ENCODE measurements around the gene M1AP. TPM values are rescaled to one million over a fixed set of nuclear protein-coding genes. Genes with fewer than 3 reads are reported as not detected.

The M1AP gene
- total RNA-seq, 2 donors from 2014 or later = not detected

DNA sequence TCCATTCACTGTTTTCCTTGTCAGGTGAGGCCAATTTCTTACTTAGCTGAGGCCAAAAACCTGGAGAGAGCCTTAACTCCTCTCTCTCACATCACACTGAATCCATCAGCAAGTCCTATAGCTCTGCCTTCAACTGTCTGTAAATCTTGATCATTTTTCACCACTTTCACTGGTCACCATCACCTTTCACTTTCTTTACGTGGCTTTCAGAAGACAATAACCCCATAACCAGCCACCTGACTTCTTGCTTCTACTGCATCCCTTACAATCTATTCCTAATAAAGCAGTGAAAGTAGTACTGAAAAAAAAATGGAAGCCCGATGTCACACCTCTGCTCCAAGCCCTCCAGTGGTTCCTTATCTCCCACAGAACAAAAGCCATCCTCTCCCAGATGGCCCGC, 102.1 kb downstream of the M1AP start:
- no peak overlapping the region for H3K4me3 Mint-ChIP-seq
- no peaks in the 10 kb centered on the region for H3K9me3 Mint-ChIP-seq
- H3K27ac Mint-ChIP-seq = no peak overlapping the region
- no peak for ATAC-seq (replicated peaks)
- H3K36me3 Mint-ChIP-seq (ENCODE audit: low read depth) = no peaks in the 10 kb centered on the region
- H3K27me3 Mint-ChIP-seq = peaks cover 39% of the 10 kb centered on the region
- peaks cover 4% of the 10 kb centered on the region for H3K4me1 Mint-ChIP-seq

- Mint-ChIP-seq H3K9me3 (no peaks in the 10 kb centered on the region), H3K27ac (no peak overlapping the region), H3K36me3 (ENCODE audit: low read depth) (no peaks in the 10 kb centered on the region), H3K4me1 (peaks cover 4% of the 10 kb centered on the region), H3K27me3 (peaks cover 32% of the 10 kb centered on the region), H3K4me3 (no peak overlapping the region)
- ATAC-seq (replicated peaks) = no peak
Observed at GRCh38 chr2:74544634-74545033, 103.5 kb downstream of the M1AP start.

DNA sequence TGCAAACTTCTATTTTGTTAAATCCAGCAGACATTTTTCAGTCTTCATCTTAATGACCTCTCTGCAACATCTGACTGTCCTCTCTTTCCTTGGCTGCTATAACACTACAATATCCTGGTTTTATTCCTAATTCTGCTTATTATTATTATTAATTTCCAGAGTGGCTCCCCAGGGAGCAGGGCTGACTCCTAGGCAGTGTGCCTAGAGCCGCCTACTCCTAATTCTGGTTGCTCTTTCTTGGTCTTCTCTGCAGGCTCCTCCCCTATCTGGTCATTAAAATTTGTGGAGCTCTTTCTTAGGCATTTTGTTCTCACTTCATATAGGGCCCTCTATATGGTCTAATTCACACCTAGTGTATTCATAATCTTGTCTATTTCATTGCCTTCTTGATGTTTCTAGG, 105.2 kb downstream of the M1AP start:
- H3K27me3 Mint-ChIP-seq = peaks cover 40% of the 10 kb centered on the region
- no peak overlapping the region for H3K27ac Mint-ChIP-seq
- no peak for ATAC-seq (replicated peaks)
- no peaks in the 10 kb centered on the region for H3K36me3 Mint-ChIP-seq (ENCODE audit: low read depth)
- H3K4me1 Mint-ChIP-seq = no peaks in the 10 kb centered on the region
- no peak overlapping the region for H3K4me3 Mint-ChIP-seq
- no peaks in the 10 kb centered on the region for H3K9me3 Mint-ChIP-seq

- no peaks in the 10 kb centered on the region for H3K9me3 Mint-ChIP-seq
- no peaks in the 10 kb centered on the region for H3K36me3 Mint-ChIP-seq (ENCODE audit: low read depth)
- H3K4me1 Mint-ChIP-seq = no peaks in the 10 kb centered on the region
- no peak overlapping the region for H3K4me3 Mint-ChIP-seq
- peaks cover 39% of the 10 kb centered on the region for H3K27me3 Mint-ChIP-seq
- no peak overlapping the region for H3K27ac Mint-ChIP-seq
- ATAC-seq (replicated peaks) = no peak
Observed at GRCh38 chr2:74540291-74540690, 107.8 kb downstream of the M1AP start.

- ATAC-seq (replicated peaks) = no peak
- Mint-ChIP-seq H3K36me3 (ENCODE audit: low read depth) (no peaks in the 10 kb centered on the region), H3K27ac (no peak overlapping the region), H3K27me3 (peaks cover 39% of the 10 kb centered on the region), H3K4me3 (no peak overlapping the region), H3K9me3 (no peaks in the 10 kb centered on the region), H3K4me1 (no peaks in the 10 kb centered on the region)
Observed at GRCh38 chr2:74538881-74539339, 109.2 kb downstream of the M1AP start.

GRCh38 chr2:74537140-74537539, 111.0 kb downstream of the M1AP start:
- ATAC-seq (replicated peaks) = no peak
- H3K4me1 Mint-ChIP-seq = peaks cover 3% of the 10 kb centered on the region
- H3K9me3 Mint-ChIP-seq = no peaks in the 10 kb centered on the region
- H3K27me3 Mint-ChIP-seq = peaks cover 30% of the 10 kb centered on the region
- H3K36me3 Mint-ChIP-seq (ENCODE audit: low read depth) = peaks cover 8% of the 10 kb centered on the region
- no peak overlapping the region for H3K27ac Mint-ChIP-seq
- no peak overlapping the region for H3K4me3 Mint-ChIP-seq

- Mint-ChIP-seq H3K36me3 (ENCODE audit: low read depth) (peaks cover 16% of the 10 kb centered on the region), H3K27ac (no peak overlapping the region), H3K9me3 (no peaks in the 10 kb centered on the region), H3K27me3 (peaks cover 29% of the 10 kb centered on the region), H3K4me3 (no peak overlapping the region), H3K4me1 (peaks cover 9% of the 10 kb centered on the region)
- no peak for ATAC-seq (replicated peaks)
Observed at GRCh38 chr2:74536166-74536950, 111.8 kb downstream of the M1AP start.

DNA sequence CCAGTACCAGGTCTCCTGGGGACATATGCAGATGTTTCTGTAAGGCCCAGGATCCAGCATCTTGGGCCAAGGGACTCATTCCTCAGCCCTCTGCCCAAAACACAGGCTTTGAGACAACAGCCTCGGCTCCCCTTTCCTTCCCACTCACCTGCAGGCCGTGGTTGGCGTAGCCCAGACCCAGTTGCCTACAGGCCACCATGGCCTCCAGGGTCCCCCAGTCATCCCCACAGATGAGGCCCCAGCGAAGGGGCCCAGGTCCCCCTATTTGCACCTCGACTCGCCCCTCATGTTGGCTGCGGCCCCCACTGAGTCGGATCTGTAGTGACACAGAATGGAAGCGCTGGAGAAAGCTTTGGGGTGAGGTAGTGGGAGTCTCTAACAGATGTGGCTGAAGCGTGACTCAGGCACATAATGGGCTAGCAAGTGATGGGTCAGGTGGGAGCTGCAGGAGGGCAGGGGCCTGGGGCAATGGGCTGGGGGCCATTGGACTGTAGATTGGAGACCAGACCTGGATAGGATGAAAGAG, 112.6 kb downstream of the M1AP start:
- H3K4me3 Mint-ChIP-seq = no peak overlapping the region

DNA sequence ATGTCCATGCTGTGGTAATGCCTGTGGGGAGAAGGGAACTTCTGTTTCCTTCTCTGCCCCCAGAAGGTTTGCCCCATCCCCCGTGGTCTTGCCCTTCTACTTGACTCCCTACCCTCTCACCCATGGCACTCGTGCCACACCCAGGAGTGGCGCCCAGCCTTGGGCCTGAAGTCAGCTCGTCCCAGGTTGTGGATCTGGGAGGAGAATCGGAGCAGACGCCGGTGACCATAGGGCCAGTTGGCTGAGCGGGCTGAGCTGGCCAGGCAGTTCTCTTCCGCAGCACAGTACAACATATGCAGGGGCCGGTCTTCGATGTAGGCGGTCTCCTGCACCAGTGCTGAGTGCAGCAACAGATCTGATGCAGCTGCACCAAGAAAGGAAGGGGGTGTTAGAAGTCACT, 113.7 kb downstream of the M1AP start:
- peaks cover 29% of the 10 kb centered on the region for H3K36me3 Mint-ChIP-seq (ENCODE audit: low read depth)
- H3K4me1 Mint-ChIP-seq = peaks cover 17% of the 10 kb centered on the region
- no peak for ATAC-seq (replicated peaks)
- H3K27me3 Mint-ChIP-seq = peaks cover 24% of the 10 kb centered on the region
- H3K9me3 Mint-ChIP-seq = no peaks in the 10 kb centered on the region
- no peak overlapping the region for H3K27ac Mint-ChIP-seq
- no peak overlapping the region for H3K4me3 Mint-ChIP-seq

More for the DNA sequence above, 112.6 kb downstream of the M1AP start:
- ATAC-seq (replicated peaks) = no peak
- Mint-ChIP-seq H3K4me1 (peaks cover 17% of the 10 kb centered on the region), H3K27ac (no peak overlapping the region), H3K9me3 (no peaks in the 10 kb centered on the region), H3K27me3 (peaks cover 26% of the 10 kb centered on the region), H3K36me3 (ENCODE audit: low read depth) (peaks cover 24% of the 10 kb centered on the region)

DNA sequence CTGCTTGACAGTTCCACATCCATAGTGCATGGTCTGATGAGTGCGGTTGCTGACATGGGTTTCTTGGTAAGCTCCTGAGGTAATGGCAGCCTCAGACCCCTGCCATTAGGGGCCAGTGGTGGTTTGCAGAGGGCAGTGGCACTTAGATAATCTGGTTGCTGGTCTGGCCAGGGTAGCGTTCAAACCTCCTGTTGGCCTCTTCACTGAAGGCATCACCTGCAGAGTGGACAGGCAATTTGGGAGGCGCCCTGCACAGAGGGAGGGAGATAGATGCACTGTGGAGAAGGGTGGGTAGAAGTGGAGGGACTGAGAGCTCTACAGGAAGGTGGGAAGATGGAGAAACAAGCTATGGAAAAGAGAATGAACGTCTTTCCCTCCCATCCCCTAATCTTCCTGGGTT, 114.7 kb downstream of the M1AP start:
- no peak for ATAC-seq (replicated peaks)
- H3K27me3 Mint-ChIP-seq = peaks cover 14% of the 10 kb centered on the region
- H3K27ac Mint-ChIP-seq = no peak overlapping the region
- H3K9me3 Mint-ChIP-seq = no peaks in the 10 kb centered on the region
- peaks cover 38% of the 10 kb centered on the region for H3K36me3 Mint-ChIP-seq (ENCODE audit: low read depth)
- peaks cover 17% of the 10 kb centered on the region for H3K4me1 Mint-ChIP-seq
- H3K4me3 Mint-ChIP-seq = no peak overlapping the region

- no peak for ATAC-seq (replicated peaks)
- peaks cover 17% of the 10 kb centered on the region for H3K4me1 Mint-ChIP-seq
- no peak overlapping the region for H3K27ac Mint-ChIP-seq
- H3K27me3 Mint-ChIP-seq = peaks cover 3% of the 10 kb centered on the region
- no peaks in the 10 kb centered on the region for H3K9me3 Mint-ChIP-seq
- H3K36me3 Mint-ChIP-seq (ENCODE audit: low read depth) = peaks cover 51% of the 10 kb centered on the region
- peak overlapping the region; percentile 98 for H3K4me3 Mint-ChIP-seq
Observed at GRCh38 chr2:74532222-74532621, 115.9 kb downstream of the M1AP start.

DNA sequence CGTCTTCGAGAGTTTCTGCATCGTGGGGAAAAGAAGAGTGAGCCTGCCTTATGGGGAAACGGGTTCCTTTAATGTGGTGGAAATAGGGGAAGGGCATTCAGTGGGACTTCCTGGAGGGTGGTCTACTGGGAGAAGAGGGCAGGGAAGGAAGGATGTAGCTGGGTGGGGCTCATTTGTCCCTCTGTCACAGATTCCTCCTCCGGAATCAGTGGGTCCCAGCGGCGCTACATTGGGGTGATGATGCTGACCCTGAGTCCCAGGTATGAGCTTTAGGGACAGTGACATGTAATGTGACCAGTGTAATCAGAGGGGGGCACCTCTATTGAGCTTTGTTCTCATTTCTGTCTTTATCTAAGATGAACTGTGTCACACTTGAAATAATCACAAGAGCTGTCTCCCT, 116.5 kb downstream of the M1AP start:
- peak overlapping the region; percentile 98 for H3K4me3 Mint-ChIP-seq
- H3K9me3 Mint-ChIP-seq = no peaks in the 10 kb centered on the region
- H3K27me3 Mint-ChIP-seq = no peaks in the 10 kb centered on the region
- peaks cover 56% of the 10 kb centered on the region for H3K36me3 Mint-ChIP-seq (ENCODE audit: low read depth)
- H3K27ac Mint-ChIP-seq = peak overlapping the region; percentile 55
- peaks cover 17% of the 10 kb centered on the region for H3K4me1 Mint-ChIP-seq
- ATAC-seq (replicated peaks) = no peak

- Mint-ChIP-seq H3K9me3 (no peaks in the 10 kb centered on the region), H3K36me3 (ENCODE audit: low read depth) (peaks cover 65% of the 10 kb centered on the region), H3K4me1 (peaks cover 21% of the 10 kb centered on the region), H3K27ac (peak overlapping the region; percentile 55), H3K27me3 (no peaks in the 10 kb centered on the region), H3K4me3 (peak overlapping the region; percentile 98)
- ATAC-seq (replicated peaks) = peak; percentile 70
Observed at GRCh38 chr2:74530239-74531187, 117.6 kb downstream of the M1AP start.

- H3K4me1 Mint-ChIP-seq = peaks cover 21% of the 10 kb centered on the region
- peak within 1 kb of the TSS; percentile 98 for H3K4me3 Mint-ChIP-seq
- peak; percentile 76 for ATAC-seq (replicated peaks)
- no peaks in the 10 kb centered on the region for H3K27me3 Mint-ChIP-seq
- peak within 1 kb of the TSS; percentile 97 for H3K27ac Mint-ChIP-seq
- peaks cover 65% of the 10 kb centered on the region for H3K36me3 Mint-ChIP-seq (ENCODE audit: low read depth)
- H3K9me3 Mint-ChIP-seq = no peaks in the 10 kb centered on the region
Observed at GRCh38 chr2:74529357-74530238, 118.5 kb downstream of the M1AP start, which contains the start of the genes AUP1 and HTRA2. Gene AUP1 (minus strand): TSS chr2:74529706. CDS start chr2:74529629, 77 bp downstream. Gene HTRA2 (plus strand): TSS chr2:74529933. CDS start chr2:74530007, 74 bp downstream.

All from activated T-helper 17 cell treated with anti-CD3 and anti-CD28 coated beads, Interleukin-2, amount 50 U/mL, for 72 hours (primary cell).